Activated CD4-positive, alpha-beta T cell treated with anti-CD3 and anti-CD28 coated beads for 1 hour (primary cell): ENCODE data around the gene RSPH3.

Experiments used
- DNase-seq: peaks from one replicate; pipeline ENCODE4 v3.0.0-alpha.2; 2020

RSPH3 gene

DNA sequence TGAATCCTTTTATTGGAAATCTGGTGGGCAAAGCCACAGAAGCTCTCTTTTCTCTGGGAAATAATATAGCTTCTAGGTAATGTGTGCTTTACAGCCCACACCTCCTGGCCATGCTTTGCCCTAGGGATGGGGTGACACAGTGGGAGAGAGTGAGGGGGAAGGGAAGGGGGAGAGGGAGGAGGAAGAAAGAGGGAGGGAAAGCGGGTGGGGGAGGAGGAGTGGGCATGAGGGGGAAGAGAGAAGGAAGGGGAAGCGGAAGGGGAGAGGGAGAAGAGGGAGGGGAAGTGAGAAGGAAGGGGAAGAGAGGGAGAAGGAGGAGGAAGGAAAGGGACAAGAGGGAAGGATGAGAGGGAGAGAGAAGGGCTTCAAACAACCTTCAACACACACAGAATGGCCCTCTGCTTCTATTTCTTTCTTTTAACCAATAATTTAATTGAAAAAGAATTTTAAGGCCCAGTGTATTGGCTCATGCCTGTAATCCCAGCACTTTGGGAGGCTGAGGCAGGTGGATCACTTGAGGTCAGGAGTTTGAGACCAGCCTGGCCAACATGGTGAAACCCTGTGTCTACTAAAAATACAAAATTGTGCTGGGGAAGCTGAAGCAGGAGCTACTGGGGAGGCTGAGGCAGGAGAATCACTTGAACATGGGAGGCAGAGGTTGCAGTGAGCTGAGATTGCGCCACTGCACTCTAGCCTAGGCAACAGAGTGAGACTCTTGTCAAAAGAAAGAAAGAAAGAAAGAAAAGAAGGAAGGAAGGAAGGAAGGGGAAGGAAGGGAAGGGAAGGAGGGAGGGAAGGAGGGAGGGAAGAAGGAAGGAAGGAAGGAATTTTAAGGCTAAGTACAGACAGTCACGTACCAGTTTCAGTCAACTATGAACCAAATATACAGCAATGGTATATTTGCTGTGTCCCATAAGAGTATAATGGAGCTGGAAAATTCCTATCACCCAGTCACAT lies 75.2 kb downstream of the RSPH3 start:
- no peak for DNase-seq

DNA sequence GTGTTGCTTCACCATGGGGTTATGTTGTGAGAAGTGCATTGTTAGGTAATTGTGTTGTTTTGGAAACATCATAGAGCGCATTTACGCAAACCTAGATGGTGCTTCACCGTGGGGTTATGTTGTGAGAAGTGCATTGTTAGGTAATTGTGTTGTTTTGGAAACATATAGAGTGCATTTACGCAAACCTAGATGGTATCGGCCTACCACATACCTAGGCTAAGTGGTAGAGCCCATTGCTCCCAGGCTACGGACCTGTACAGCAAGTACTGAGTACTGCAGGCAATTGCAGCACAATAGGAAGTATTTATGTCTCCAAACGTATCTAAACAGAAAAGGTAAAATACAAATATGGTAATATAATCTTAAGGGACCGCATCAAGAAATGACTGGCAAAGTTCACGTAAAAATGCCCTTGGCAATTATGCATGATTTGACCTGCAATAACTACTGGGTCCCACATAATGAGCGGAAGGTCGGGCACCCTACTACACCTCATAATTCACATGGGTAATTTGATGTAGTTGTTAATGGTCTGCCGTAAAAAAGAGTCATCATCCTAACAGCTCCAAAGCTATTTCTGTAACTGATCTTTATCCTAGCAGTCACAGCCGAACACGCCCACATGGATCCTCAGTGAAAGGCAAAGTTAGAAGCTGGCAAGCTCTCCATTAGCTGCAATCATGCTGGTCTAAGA lies 76.0 kb downstream of the RSPH3 start:
- no peak for DNase-seq
